Esophagus muscularis mucosa (tissue), 4 donors: Measurements from ENCODE around the gene CALML3. TPM values are rescaled to one million over a fixed set of nuclear protein-coding genes. Genes with fewer than 3 reads are reported as not detected.
A peak's percentile ranks its signal among the peaks of the same experiment; 100 is the strongest.

Experiments
- DNase-seq: peaks from one replicate; pipeline ENCODE4 v3.0.0-alpha.2; 2017; ENCODE audit errors: extremely low spot score
- H3K27ac ChIP-seq, 4 donors: fragments of 200-600 bp; sonication (generic); replicated peaks in 1 of 4; 1 replicate in 3 of 4; 2 replicates in 1 of 4; pipeline ENCODE4 v1.5.1; 2016 to 2019; ENCODE audit warnings: mild to moderate bottlenecking in 1 of 4
- H3K27me3 ChIP-seq, 4 donors: fragments of 200-600 bp; sonication (generic); one replicate each; pipeline versions ENCODE4 v1.5.1 to v1.6.0; 2016 to 2019
- H3K36me3 ChIP-seq, 4 donors: fragments of 200-600 bp; sonication (generic); one replicate each; pipeline ENCODE4 v1.5.1; 2016 to 2019
- H3K4me1 ChIP-seq, 4 donors: fragments of 200-600 bp; sonication (generic); one replicate each; pipeline ENCODE4 v1.5.1; 2016 to 2019
- H3K4me3 ChIP-seq, 4 donors: fragments of 200-600 bp; sonication (generic); 1 replicate in 2 of 4; 2 replicates in 2 of 4; pipeline ENCODE4 v1.5.1; 2016 to 2019; ENCODE audit warnings: mild to moderate bottlenecking in 4 of 4, moderate library complexity in 1 of 4
- H3K9me3 ChIP-seq, 4 donors: fragments of 200-600 bp; sonication (generic); 1 replicate in 3 of 4; 2 replicates in 1 of 4; pipeline ENCODE4 v1.5.1; 2016 to 2019
- CTCF ChIP-seq, 3 experiments: fragments of 200-600 bp in 2 of 3; fragments of 450-650 bp in 1 of 3; sonication (generic) in 2 of 3; IDR thresholded peaks; one replicate each; pipeline ENCODE4 v1.5.1; 2017 to 2019; ENCODE audit warnings: antibody characterized with exemption in 3 of 3, mild to moderate bottlenecking in 2 of 3, moderate library complexity in 1 of 3
- EP300 ChIP-seq: sonication (generic); formaldehyde crosslinking; IDR thresholded peaks from one replicate; pipeline ENCODE4 v1.6.1; 2017; ENCODE audit warnings: antibody characterized with exemption
- POLR2A ChIP-seq: fragments of 450-650 bp; IDR thresholded peaks from one replicate; pipeline ENCODE4 v1.6.1; 2017; ENCODE audit warnings: antibody characterized with exemption, moderate library complexity, mild to moderate bottlenecking, low read depth
- POLR2AphosphoS5 ChIP-seq, 2 donors: sonication (generic); formaldehyde crosslinking; IDR thresholded peaks; one replicate each; pipeline ENCODE4 v1.6.1; 2017; ENCODE audit warnings: antibody characterized with exemption in 2 of 2
- WGBS: methylation state at CpG from one replicate; pipeline ENCODE4 v1.1.5; 2018; 5-methylcytosine and 5-hydroxymethylcytosine counted together
- intact Hi-C: fragments of 100-400 bp; cut with DNase I; formaldehyde crosslinking; loops from one replicate; pipeline ENCODE4 v1.15.1; 2023
- total RNA-seq, 4 donors: library from RNA; depleted of rRNA; stranded (reverse); fragments of >200 nt; gene quantifications; one replicate each; pipeline versions ENCODE4 v1.1.0 to v1.2.1, GENCODE V29; 2016

Gene CALML3
- total RNA-seq, 4 donors from 2014 or later: not detected

GRCh38 chr10:5506751-5507648 lies 17.8 kb upstream of the CALML3 start:
- peak overlapping the region; percentile 41 to 70 (median 60) for H3K27ac ChIP-seq
- H3K4me3 ChIP-seq: no peak overlapping the region
- TF ChIP-seq EP300: no peak
- no peak for TF ChIP-seq POLR2A
- no peak for TF ChIP-seq POLR2AphosphoS5 (IDR thresholded peaks at IDR 0.05)
- H3K27me3 ChIP-seq: no peaks in the 10 kb centered on the region
- intact Hi-C loops: no loop called here
- no peaks in the 10 kb centered on the region for H3K9me3 ChIP-seq
- H3K36me3 ChIP-seq: no peaks in the 10 kb centered on the region
- peaks cover 0 to 33% (median 32%) of the 10 kb centered on the region in 4 donors for H3K4me1 ChIP-seq
- WGBS: 95% methylated on average over 13 of the region's 19 CpGs
- DNase-seq: no peak

- intact Hi-C loops: no loop called here
- Histone ChIP-seq H3K4me1 (peaks cover 0 to 33% (median 32%) of the 10 kb centered on the region in 4 donors), H3K4me3 (no peak overlapping the region), H3K27me3 (no peaks in the 10 kb centered on the region), H3K27ac (peak overlapping the region; percentile 41 to 70 (median 60)), H3K36me3 (no peaks in the 10 kb centered on the region), H3K9me3 (no peaks in the 10 kb centered on the region)
- TF ChIP-seq EP300 (no peak), CTCF (IDR thresholded peaks at IDR 0.05) (no peak), POLR2A (no peak), POLR2AphosphoS5 (IDR thresholded peaks at IDR 0.05) (no peak)
- WGBS: 94% methylated on average over 8 of the region's 14 CpGs
- DNase-seq: no peak
These were observed 17.1 kb upstream of the CALML3 start for GRCh38 chr10:5507649-5508131.

- peaks cover 0 to 33% (median 32%) of the 10 kb centered on the region in 4 donors for H3K4me1 ChIP-seq
- H3K4me3 ChIP-seq: no peak overlapping the region
- TF ChIP-seq EP300 (peak; percentile 18), CTCF (IDR thresholded peaks at IDR 0.05) (no peak), POLR2AphosphoS5 (IDR thresholded peaks at IDR 0.05) (peak; percentile 23 to 42)
- peak overlapping the region; percentile 41 to 70 (median 60) for H3K27ac ChIP-seq
- intact Hi-C loops: no loop called here
- H3K9me3 ChIP-seq: no peaks in the 10 kb centered on the region
- DNase-seq: no peak
- WGBS: 89% methylated on average over 14 of the region's 18 CpGs
- H3K27me3 ChIP-seq: no peaks in the 10 kb centered on the region
- no peaks in the 10 kb centered on the region for H3K36me3 ChIP-seq
These were observed 16.6 kb upstream of the CALML3 start for GRCh38 chr10:5508161-5508604.

- no peaks in the 10 kb centered on the region for H3K27me3 ChIP-seq
These were observed 16.0 kb upstream of the CALML3 start for GRCh38 chr10:5508786-5509185.

More at GRCh38 chr10:5508786-5509185, 16.0 kb upstream of the CALML3 start:
- Histone ChIP-seq H3K4me3 (no peak overlapping the region), H3K9me3 (no peaks in the 10 kb centered on the region), H3K27ac (peak overlapping the region in 3 of 4 donors; percentile 54 to 70 (median 60)), H3K36me3 (no peaks in the 10 kb centered on the region), H3K4me1 (peaks cover 0 to 33% (median 32%) of the 10 kb centered on the region in 4 donors)
- WGBS: 94% methylated on average over 6 of the region's 6 CpGs
- no peak for DNase-seq
- no peak for TF ChIP-seq POLR2AphosphoS5 (IDR thresholded peaks at IDR 0.05)
- no peak for TF ChIP-seq POLR2A
- TF ChIP-seq EP300: no peak
- TF ChIP-seq CTCF (IDR thresholded peaks at IDR 0.05): no peak
- intact Hi-C loops: no loop called here
